A549 (cell line): Measurements from ENCODE around the gene HNF1A.

Source experiments
- BHLHE40 ChIP-seq: IDR thresholded peaks from 2 replicates; pipeline ENCODE4 v1.6.1; 2012; ENCODE audit warnings: low read depth, low read length, inconsistent platforms
- EP300 ChIP-seq, 2 experiments: fragments of >200 bp; sonication (Bioruptor Twin); formaldehyde crosslinking; IDR thresholded peaks; 2 replicates in 1 of 2; 3 replicates in 1 of 2; pipeline ENCODE4 v1.6.1; 2016 to 2017
- ESRRA ChIP-seq: fragments of 150-350 bp; IDR thresholded peaks from 2 replicates; pipeline ENCODE4 v1.6.1; 2014; ENCODE audit warnings: mild to moderate bottlenecking, low read length, borderline replicate concordance
- JUN ChIP-seq, 2 experiments: fragments of >200 bp; sonication (Bioruptor Twin); formaldehyde crosslinking; IDR thresholded peaks; 2 replicates in 1 of 2; 3 replicates in 1 of 2; pipeline ENCODE4 v1.6.1; 2016 to 2017
- KDM1A ChIP-seq: fragments of 200-600 bp; sonication (generic); IDR thresholded peaks from 2 replicates; pipeline ENCODE4 v1.6.1; 2016; ENCODE audit warnings: low read depth, mild to moderate bottlenecking
- RCOR1 ChIP-seq: fragments of 150-350 bp; IDR thresholded peaks from 2 replicates; pipeline ENCODE4 v1.6.1; 2014; ENCODE audit warnings: antibody characterized with exemption, low read length, low read depth
- TP53 ChIP-seq: fragments of 250-450 bp; sonication (Bioruptor Pico); IDR thresholded peaks from 2 replicates; pipeline ENCODE4 v1.5.0; 2021; ENCODE audit warnings: mild to moderate bottlenecking, moderate library complexity
- TF ChIP-seq, protein P1 (sequence below): fragments of >200 bp; sonication (Bioruptor Twin); formaldehyde crosslinking; IDR thresholded peaks from 3 replicates; pipeline ENCODE4 v1.5.1; 2016
- TF ChIP-seq, protein P2 (sequence below): fragments of 200-600 bp; sonication (generic); IDR thresholded peaks from 2 replicates; pipeline ENCODE4 v1.6.1; 2016; ENCODE audit warnings: antibody characterized with exemption, mild to moderate bottlenecking, moderate library complexity
- TF ChIP-seq, protein P3 (sequence below): fragments of >200 bp; sonication (Bioruptor Twin); formaldehyde crosslinking; IDR thresholded peaks from 2 replicates; pipeline ENCODE4 v1.6.1; 2016

DNA sequence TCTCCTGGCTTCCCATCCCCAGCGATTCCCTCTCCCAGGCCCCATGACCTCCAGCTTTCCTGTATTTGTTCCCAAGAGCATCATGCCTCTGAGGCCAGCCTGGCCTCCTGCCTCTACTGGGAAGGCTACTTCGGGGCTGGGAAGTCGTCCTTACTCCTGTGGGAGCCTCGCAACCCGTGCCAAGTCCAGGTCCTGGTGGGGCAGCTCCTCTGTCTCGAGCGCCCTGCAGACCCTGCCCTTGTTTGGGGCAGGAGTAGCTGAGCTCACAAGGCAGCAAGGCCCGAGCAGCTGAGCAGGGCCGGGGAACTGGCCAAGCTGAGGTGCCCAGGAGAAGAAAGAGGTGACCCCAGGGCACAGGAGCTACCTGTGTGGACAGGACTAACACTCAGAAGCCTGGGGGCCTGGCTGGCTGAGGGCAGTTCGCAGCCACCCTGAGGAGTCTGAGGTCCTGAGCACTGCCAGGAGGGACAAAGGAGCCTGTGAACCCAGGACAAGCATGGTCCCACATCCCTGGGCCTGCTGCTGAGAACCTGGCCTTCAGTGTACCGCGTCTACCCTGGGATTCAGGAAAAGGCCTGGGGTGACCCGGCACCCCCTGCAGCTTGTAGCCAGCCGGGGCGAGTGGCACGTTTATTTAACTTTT lies 23.6 kb downstream of the HNF1A start:
- no peak for TF ChIP-seq BHLHE40
- no peak for TF ChIP-seq JUN (IDR thresholded peaks at IDR 0.05)
- no peak for TF ChIP-seq ESRRA
- TF ChIP-seq, protein P1, sequence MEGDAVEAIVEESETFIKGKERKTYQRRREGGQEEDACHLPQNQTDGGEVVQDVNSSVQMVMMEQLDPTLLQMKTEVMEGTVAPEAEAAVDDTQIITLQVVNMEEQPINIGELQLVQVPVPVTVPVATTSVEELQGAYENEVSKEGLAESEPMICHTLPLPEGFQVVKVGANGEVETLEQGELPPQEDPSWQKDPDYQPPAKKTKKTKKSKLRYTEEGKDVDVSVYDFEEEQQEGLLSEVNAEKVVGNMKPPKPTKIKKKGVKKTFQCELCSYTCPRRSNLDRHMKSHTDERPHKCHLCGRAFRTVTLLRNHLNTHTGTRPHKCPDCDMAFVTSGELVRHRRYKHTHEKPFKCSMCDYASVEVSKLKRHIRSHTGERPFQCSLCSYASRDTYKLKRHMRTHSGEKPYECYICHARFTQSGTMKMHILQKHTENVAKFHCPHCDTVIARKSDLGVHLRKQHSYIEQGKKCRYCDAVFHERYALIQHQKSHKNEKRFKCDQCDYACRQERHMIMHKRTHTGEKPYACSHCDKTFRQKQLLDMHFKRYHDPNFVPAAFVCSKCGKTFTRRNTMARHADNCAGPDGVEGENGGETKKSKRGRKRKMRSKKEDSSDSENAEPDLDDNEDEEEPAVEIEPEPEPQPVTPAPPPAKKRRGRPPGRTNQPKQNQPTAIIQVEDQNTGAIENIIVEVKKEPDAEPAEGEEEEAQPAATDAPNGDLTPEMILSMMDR = no peak
- TF ChIP-seq, protein P2, sequence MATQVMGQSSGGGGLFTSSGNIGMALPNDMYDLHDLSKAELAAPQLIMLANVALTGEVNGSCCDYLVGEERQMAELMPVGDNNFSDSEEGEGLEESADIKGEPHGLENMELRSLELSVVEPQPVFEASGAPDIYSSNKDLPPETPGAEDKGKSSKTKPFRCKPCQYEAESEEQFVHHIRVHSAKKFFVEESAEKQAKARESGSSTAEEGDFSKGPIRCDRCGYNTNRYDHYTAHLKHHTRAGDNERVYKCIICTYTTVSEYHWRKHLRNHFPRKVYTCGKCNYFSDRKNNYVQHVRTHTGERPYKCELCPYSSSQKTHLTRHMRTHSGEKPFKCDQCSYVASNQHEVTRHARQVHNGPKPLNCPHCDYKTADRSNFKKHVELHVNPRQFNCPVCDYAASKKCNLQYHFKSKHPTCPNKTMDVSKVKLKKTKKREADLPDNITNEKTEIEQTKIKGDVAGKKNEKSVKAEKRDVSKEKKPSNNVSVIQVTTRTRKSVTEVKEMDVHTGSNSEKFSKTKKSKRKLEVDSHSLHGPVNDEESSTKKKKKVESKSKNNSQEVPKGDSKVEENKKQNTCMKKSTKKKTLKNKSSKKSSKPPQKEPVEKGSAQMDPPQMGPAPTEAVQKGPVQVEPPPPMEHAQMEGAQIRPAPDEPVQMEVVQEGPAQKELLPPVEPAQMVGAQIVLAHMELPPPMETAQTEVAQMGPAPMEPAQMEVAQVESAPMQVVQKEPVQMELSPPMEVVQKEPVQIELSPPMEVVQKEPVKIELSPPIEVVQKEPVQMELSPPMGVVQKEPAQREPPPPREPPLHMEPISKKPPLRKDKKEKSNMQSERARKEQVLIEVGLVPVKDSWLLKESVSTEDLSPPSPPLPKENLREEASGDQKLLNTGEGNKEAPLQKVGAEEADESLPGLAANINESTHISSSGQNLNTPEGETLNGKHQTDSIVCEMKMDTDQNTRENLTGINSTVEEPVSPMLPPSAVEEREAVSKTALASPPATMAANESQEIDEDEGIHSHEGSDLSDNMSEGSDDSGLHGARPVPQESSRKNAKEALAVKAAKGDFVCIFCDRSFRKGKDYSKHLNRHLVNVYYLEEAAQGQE = no peak
- TF ChIP-seq EP300 (IDR thresholded peaks at IDR 0.05) = no peak
- TF ChIP-seq KDM1A = no peak
- no peak for TF ChIP-seq RCOR1
- no peak for TF ChIP-seq TP53 (CRISPR knock-in tag)
- TF ChIP-seq, protein P3, sequence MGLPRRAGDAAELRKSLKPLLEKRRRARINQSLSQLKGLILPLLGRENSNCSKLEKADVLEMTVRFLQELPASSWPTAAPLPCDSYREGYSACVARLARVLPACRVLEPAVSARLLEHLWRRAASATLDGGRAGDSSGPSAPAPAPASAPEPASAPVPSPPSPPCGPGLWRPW = no peak
